Lung (tissue), 12 donors: ENCODE measurements around the gene NEAT1. TPM values are rescaled to one million over a fixed set of nuclear protein-coding genes. Genes with fewer than 3 reads are reported as not detected.
A peak's percentile ranks its signal among the peaks of the same experiment; 100 is the strongest.

Source experiments
- ATAC-seq: fragments of 200-7000 bp; cut with Tn5 transposase; one replicate; pipeline ENCODE4 v1.9.1; 2020; ENCODE audit warnings: moderate number of reproducible peaks; ENCODE audit not compliant: insufficient read depth, low FRiP score
- DNase-seq, 3 donors: peaks; one replicate each; pipeline ENCODE4 v3.0.0-alpha.2; 2013 to 2017
- H3K27ac ChIP-seq, 2 donors: one replicate each; pipeline ENCODE4 v1.5.1; 2013; ENCODE audit warnings: mild to moderate bottlenecking in 2 of 2, moderate library complexity in 2 of 2, control low read depth in 1 of 2, inconsistent platforms in 1 of 2, low read depth in 1 of 2, low read length in 1 of 2
- H3K27me3 ChIP-seq, 3 donors: one replicate each; pipeline ENCODE4 v1.5.1; 2013; ENCODE audit warnings: low read length in 2 of 3; ENCODE audit not compliant: control insufficient read depth in 3 of 3, insufficient read depth in 3 of 3
- H3K36me3 ChIP-seq, 4 donors: one replicate each; pipeline ENCODE4 v1.5.1; 2013; ENCODE audit warnings: low read length in 4 of 4, mild to moderate bottlenecking in 1 of 4, moderate library complexity in 1 of 4; ENCODE audit not compliant: control insufficient read depth in 4 of 4, insufficient read depth in 4 of 4
- H3K4me1 ChIP-seq, 5 donors: one replicate each; pipeline ENCODE4 v1.5.1; 2013; ENCODE audit warnings: low read length in 5 of 5, mild to moderate bottlenecking in 2 of 5, moderate library complexity in 1 of 5; ENCODE audit not compliant: control insufficient read depth in 5 of 5, insufficient read depth in 5 of 5
- H3K4me3 ChIP-seq: one replicate; pipeline ENCODE4 v1.5.1; 2013; ENCODE audit warnings: mild to moderate bottlenecking, control low read depth, moderate library complexity
- H3K9ac ChIP-seq, 2 donors: one replicate each; pipeline ENCODE4 v1.5.1; 2013; ENCODE audit warnings: low read length in 2 of 2, control low read depth in 1 of 2; ENCODE audit not compliant: insufficient read depth in 1 of 2
- H3K9me3 ChIP-seq, 4 donors: one replicate each; pipeline ENCODE4 v1.5.1; 2013; ENCODE audit warnings: low read length in 3 of 4, mild to moderate bottlenecking in 1 of 4, moderate library complexity in 1 of 4; ENCODE audit not compliant: control insufficient read depth in 4 of 4, insufficient read depth in 3 of 4
- WGBS, 2 donors: extraction: QIAGEN DNeasy Blood & Tissue Kit; methylation state at CpG; one replicate each; pipeline ENCODE4 v1.1.7; 2013; 5-methylcytosine and 5-hydroxymethylcytosine counted together
- polyA plus RNA-seq, 2 donors: library from polyadenylated mRNA; stranded (reverse); fragments of 200-250 nt; gene quantifications; one replicate each; pipeline ENCODE4 v1.2.1, GENCODE V29; 2013
- total RNA-seq, 2 donors: library from RNA; depleted of rRNA in 1 of 2; stranded (reverse); fragments of >200 nt in 1 of 2; gene quantifications; one replicate each; pipeline ENCODE4 v1.2.1, GENCODE V29; 2014 to 2021
- TF ChIP-seq, protein P1 (sequence below): IDR thresholded peaks from 2 replicates; pipeline ENCODE4 v1.5.1; 2012; ENCODE audit warnings: mild to moderate bottlenecking; ENCODE audit errors: control extremely low read depth, extremely low read depth
- donor health status: control.
- donor health status: control.
- donor health status: Bipolar disorder and iron deficiency.
- donor health status: healthy.
- donor health status: DM: yes; HTN: yes; CAD: no.

The NEAT1 gene
- total and polyA plus RNA-seq, 4 donors, result 481 to 1,176 (median 715) TPM

DNA sequence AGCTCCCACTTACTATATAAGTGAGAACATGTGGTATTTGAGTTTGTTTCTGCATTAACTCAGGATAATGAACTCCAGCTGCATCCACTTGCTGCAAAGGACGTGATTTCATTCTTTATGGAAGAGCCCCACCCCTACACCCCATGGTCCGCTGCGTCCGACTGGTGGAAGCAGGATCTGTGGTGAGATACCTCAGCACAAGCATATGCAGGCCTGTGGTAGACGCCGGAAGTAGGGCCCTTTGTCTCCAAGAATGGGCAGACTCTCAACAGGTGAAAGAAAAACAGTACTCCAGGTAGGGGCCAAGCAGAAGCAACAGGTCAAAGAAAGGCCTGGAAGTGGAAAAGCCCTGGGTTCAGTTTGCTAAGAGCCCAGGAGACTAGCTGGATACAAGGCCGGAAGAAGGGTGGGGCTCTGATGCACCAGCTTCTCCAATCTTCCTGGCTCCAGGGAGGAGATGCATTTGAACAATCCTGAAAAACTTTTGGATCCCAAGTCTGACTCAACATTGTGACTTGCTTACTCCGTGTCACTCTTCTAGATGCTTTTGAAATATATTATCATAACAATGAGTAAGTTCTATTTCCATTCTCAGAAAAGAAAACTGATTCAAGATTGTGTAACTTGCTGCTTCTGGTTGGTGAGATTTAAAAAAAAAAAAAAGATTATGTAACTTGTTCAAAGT is 30.4 kb downstream of the NEAT1 start:
- 69 to 70% methylated on average over 8 of the region's 8 CpGs for WGBS, 2 donors
- H3K27me3 ChIP-seq, result no peaks in the 10 kb centered on the region
- DNase-seq, result no peak
- no peak for ATAC-seq
- H3K9ac ChIP-seq, result no peak overlapping the region
- no peaks in the 10 kb centered on the region for H3K9me3 ChIP-seq
- no peaks in the 10 kb centered on the region for H3K36me3 ChIP-seq
- H3K27ac ChIP-seq, result peak overlapping the region; percentile 21 to 40
- TF ChIP-seq, protein P1, sequence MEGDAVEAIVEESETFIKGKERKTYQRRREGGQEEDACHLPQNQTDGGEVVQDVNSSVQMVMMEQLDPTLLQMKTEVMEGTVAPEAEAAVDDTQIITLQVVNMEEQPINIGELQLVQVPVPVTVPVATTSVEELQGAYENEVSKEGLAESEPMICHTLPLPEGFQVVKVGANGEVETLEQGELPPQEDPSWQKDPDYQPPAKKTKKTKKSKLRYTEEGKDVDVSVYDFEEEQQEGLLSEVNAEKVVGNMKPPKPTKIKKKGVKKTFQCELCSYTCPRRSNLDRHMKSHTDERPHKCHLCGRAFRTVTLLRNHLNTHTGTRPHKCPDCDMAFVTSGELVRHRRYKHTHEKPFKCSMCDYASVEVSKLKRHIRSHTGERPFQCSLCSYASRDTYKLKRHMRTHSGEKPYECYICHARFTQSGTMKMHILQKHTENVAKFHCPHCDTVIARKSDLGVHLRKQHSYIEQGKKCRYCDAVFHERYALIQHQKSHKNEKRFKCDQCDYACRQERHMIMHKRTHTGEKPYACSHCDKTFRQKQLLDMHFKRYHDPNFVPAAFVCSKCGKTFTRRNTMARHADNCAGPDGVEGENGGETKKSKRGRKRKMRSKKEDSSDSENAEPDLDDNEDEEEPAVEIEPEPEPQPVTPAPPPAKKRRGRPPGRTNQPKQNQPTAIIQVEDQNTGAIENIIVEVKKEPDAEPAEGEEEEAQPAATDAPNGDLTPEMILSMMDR, result no peak
- H3K4me3 ChIP-seq, result no peak overlapping the region
- peaks cover 0 to 14% (median 6%) of the 10 kb centered on the region in 5 donors for H3K4me1 ChIP-seq

DNA sequence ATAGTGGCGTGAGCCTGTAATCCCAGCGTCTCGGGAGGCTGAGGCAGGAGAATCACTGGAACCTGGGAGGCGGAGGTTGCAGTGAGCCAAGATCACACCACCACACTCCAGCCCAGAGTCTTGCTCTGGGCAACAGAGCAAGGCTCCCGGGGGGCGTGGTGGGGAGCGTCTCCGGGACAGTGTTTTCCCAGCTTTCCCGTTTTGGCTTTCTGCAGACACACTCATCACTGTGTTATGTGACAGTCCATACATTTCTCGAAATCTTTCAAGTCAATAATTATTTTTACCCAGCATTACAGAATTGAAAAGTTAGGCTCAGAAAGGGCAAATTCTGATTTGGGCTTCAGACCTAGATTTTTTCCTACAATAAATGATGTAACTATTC is 31.7 kb downstream of the NEAT1 start:
- Histone ChIP-seq H3K36me3 (no peaks in the 10 kb centered on the region), H3K9ac (no peak overlapping the region), H3K27me3 (no peaks in the 10 kb centered on the region), H3K4me3 (no peak overlapping the region), H3K4me1 (peaks cover 0 to 14% (median 6%) of the 10 kb centered on the region in 5 donors), H3K9me3 (no peaks in the 10 kb centered on the region), H3K27ac (peak overlapping the region in 1 of 2 donors; percentile 57)
- ATAC-seq (no peak), DNase-seq (no peak)
- WGBS, 2 donors, result 75 to 82% methylated on average over 10 of the region's 10 CpGs
- TF ChIP-seq, protein P1, result no peak

DNA sequence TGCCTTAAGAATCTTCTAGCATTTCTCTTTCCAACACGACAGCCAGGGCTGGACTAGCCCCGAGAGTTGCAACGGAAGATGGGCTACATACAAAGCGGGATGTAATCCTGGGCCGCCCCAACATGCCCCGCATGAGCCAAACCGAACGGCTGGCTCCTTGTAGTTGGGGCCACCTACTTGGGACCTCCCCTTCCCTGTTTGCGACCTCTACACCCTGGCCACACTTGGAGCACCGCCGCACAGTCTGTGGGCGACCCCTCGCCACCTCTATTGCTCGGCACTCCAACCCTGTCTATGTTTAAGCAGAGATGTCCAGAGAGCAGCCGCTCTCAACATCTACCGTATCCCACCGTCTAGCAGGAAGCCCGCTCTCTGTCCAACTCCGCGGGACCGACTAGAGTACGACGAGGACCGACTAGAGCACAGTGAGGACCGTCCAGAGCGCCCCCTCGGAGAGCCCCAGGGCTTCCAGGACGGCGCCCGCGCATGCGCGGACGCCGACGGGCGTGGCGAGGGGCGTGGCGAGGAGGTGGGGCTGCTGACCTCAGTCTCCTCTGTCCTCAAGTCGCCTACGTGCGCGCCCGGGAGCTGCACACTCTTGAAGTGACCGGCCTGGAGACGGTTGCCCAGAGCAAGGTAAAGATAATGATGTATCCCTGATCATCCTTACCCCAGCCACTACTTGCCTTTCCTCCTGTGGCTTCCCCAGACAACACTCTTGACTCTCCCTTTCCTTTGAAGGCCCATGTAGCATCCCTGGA is 32.3 kb downstream of the NEAT1 start:
- WGBS, 2 donors, result 2 to 3% methylated on average over 47 of the region's 47 CpGs
- ATAC-seq, result peak; percentile 89
- peak overlapping the region; percentile 34 for H3K4me3 ChIP-seq

More for the DNA sequence above, 32.3 kb downstream of the NEAT1 start:
- Histone ChIP-seq H3K36me3 (no peaks in the 10 kb centered on the region), H3K4me1 (peaks cover 0 to 14% (median 6%) of the 10 kb centered on the region in 5 donors), H3K9me3 (no peaks in the 10 kb centered on the region), H3K9ac (peak overlapping the region in 1 of 2 donors; percentile 88), H3K27ac (peak overlapping the region; percentile 57 to 83), H3K27me3 (no peaks in the 10 kb centered on the region)
- TF ChIP-seq, protein P1, result no peak
- peak; percentile 93 to 95 (median 93) for DNase-seq
